Loucy (cell line): Measurements from ENCODE around the gene CD1D.
"Not testable (repeated sequence)": the region's sequence is repeated elsewhere in the genome, so short reads cannot be mapped to it uniquely, and the experiment has no call there.

Source experiments
- H2AFZ ChIP-seq: fragments of 200-600 bp; sonication (generic); 2 replicates; pipeline ENCODE4 v1.6.0; 2016; ENCODE audit warnings: antibody characterized with exemption, mild to moderate bottlenecking, low read length, moderate library complexity
- H3F3A ChIP-seq: fragments of 200-600 bp; 2 replicates; pipeline ENCODE4 v1.6.0; 2016; ENCODE audit warnings: antibody characterized with exemption, low read depth, mild to moderate bottlenecking
- H3K27me3 ChIP-seq: fragments of 200-600 bp; sonication (generic); 2 replicates; pipeline ENCODE4 v1.6.1; 2014; ENCODE audit warnings: low read length, mild to moderate bottlenecking; ENCODE audit not compliant: insufficient read depth, poor library complexity, severe bottlenecking
- H3K36me3 ChIP-seq: fragments of 200-600 bp; sonication (generic); 2 replicates; pipeline ENCODE4 v1.6.1; 2016; ENCODE audit warnings: low read length; ENCODE audit not compliant: insufficient read depth
- H3K4me1 ChIP-seq: fragments of 200-600 bp; sonication (generic); 2 replicates; pipeline ENCODE4 v1.5.1; 2014; ENCODE audit warnings: low read length, mild to moderate bottlenecking; ENCODE audit not compliant: insufficient read depth, poor library complexity, severe bottlenecking
- H3K4me2 ChIP-seq: fragments of 200-600 bp; sonication (generic); 2 replicates; pipeline ENCODE4 v1.6.0; 2014; ENCODE audit warnings: antibody characterized with exemption, low read length, low read depth, mild to moderate bottlenecking; ENCODE audit not compliant: poor library complexity, severe bottlenecking
- H3K4me3 ChIP-seq: fragments of 200-600 bp; sonication (generic); 2 replicates; pipeline ENCODE4 v1.5.1; 2014; ENCODE audit warnings: low read length, mild to moderate bottlenecking, mixed read lengths; ENCODE audit not compliant: poor library complexity, severe bottlenecking
- H3K79me2 ChIP-seq: fragments of 200-600 bp; sonication (generic); 2 replicates; pipeline ENCODE4 v1.6.1; 2014; ENCODE audit warnings: low read length; ENCODE audit not compliant: insufficient read depth
- H3K9ac ChIP-seq: fragments of 200-600 bp; sonication (generic); 2 replicates; pipeline ENCODE4 v1.6.0; 2014; ENCODE audit warnings: mild to moderate bottlenecking, low read depth, low read length, moderate library complexity; ENCODE audit not compliant: poor library complexity, severe bottlenecking
- H3K9me2 ChIP-seq: fragments of 200-600 bp; sonication (generic); replicated peaks from 2 replicates; pipeline ENCODE4 v1.6.1; 2016; ENCODE audit warnings: low read depth, low read length, mixed read lengths
- H3K9me3 ChIP-seq: fragments of 200-600 bp; sonication (generic); 2 replicates; pipeline ENCODE4 v1.6.1; 2014; ENCODE audit warnings: mild to moderate bottlenecking, antibody characterized with exemption, low read length, low read depth; ENCODE audit not compliant: insufficient read depth
- H4K20me1 ChIP-seq: fragments of 200-600 bp; sonication (generic); 2 replicates; pipeline ENCODE4 v1.6.0; 2014; ENCODE audit warnings: antibody characterized with exemption, low read length, mild to moderate bottlenecking; ENCODE audit not compliant: insufficient read depth, poor library complexity, severe bottlenecking
- CTCF ChIP-seq: fragments of 200-600 bp; sonication (generic); conservative IDR thresholded peaks from 2 replicates; pipeline ENCODE4 v1.5.1; 2014; ENCODE audit warnings: mild to moderate bottlenecking, antibody characterized with exemption, low read length
- EZH2phosphoT487 ChIP-seq: fragments of 200-600 bp; IDR thresholded peaks from 2 replicates; pipeline ENCODE4 v1.6.1; 2018; ENCODE audit warnings: antibody characterized with exemption, mild to moderate bottlenecking, moderate library complexity, borderline replicate concordance

The CD1D gene

GRCh38 chr1:158204458-158204827 lies 23.7 kb downstream of the CD1D start:
- Histone ChIP-seq H3K4me2 (peak overlapping the region; percentile 52), H3K4me3 (peak overlapping the region; percentile 47), H3K36me3 (no peaks in the 10 kb centered on the region), H3F3A (no peaks in the 10 kb centered on the region), H3K9me3 (no peaks in the 10 kb centered on the region), H3K79me2 (no peaks in the 10 kb centered on the region), H3K4me1 (peaks cover 8% of the 10 kb centered on the region), H3K27me3 (no peaks in the 10 kb centered on the region), H3K9ac (no peak overlapping the region), H4K20me1 (no peaks in the 10 kb centered on the region), H3K9me2 (no peaks in the 10 kb centered on the region), H2AFZ (peak overlapping the region; percentile 82)
- no peak for TF ChIP-seq CTCF
- TF ChIP-seq EZH2phosphoT487 = no peak

GRCh38 chr1:158208586-158209116 lies 28.0 kb downstream of the CD1D start:
- H3F3A ChIP-seq = no peaks in the 10 kb centered on the region

GRCh38 chr1:158212320-158212719 lies 31.6 kb downstream of the CD1D start:
- H2AFZ ChIP-seq = no peak overlapping the region
- no peak overlapping the region for H3K4me2 ChIP-seq
- no peaks in the 10 kb centered on the region for H3K4me1 ChIP-seq
- no peaks in the 10 kb centered on the region for H3K9me3 ChIP-seq
- TF ChIP-seq CTCF = no peak
- TF ChIP-seq EZH2phosphoT487 = no peak
- no peaks in the 10 kb centered on the region for H3K79me2 ChIP-seq
- no peaks in the 10 kb centered on the region for H3F3A ChIP-seq
- no peaks in the 10 kb centered on the region for H3K36me3 ChIP-seq
- no peak overlapping the region for H3K4me3 ChIP-seq
- H4K20me1 ChIP-seq = no peaks in the 10 kb centered on the region
- no peaks in the 10 kb centered on the region for H3K9me2 ChIP-seq
- no peak overlapping the region for H3K9ac ChIP-seq
- H3K27me3 ChIP-seq = no peaks in the 10 kb centered on the region

More at GRCh38 chr1:158208586-158209116, 28.0 kb downstream of the CD1D start:
- H3K4me1 ChIP-seq = peaks cover 8% of the 10 kb centered on the region
- H2AFZ ChIP-seq = no peak overlapping the region
- H4K20me1 ChIP-seq = no peaks in the 10 kb centered on the region
- H3K9ac ChIP-seq = no peak overlapping the region
- TF ChIP-seq EZH2phosphoT487 = no peak
- no peak for TF ChIP-seq CTCF
- no peak overlapping the region for H3K4me3 ChIP-seq
- no peaks in the 10 kb centered on the region for H3K79me2 ChIP-seq
- no peaks in the 10 kb centered on the region for H3K36me3 ChIP-seq
- no peaks in the 10 kb centered on the region for H3K27me3 ChIP-seq
- no peaks in the 10 kb centered on the region for H3K9me3 ChIP-seq
- no peak overlapping the region for H3K4me2 ChIP-seq
- H3K9me2 ChIP-seq = no peaks in the 10 kb centered on the region

- H3K4me3 ChIP-seq, H3K4me2 ChIP-seq, H3K36me3 ChIP-seq, H3K9ac ChIP-seq, H2AFZ ChIP-seq, H3K9me3 ChIP-seq, H4K20me1 ChIP-seq, H3K79me2 ChIP-seq, H3F3A ChIP-seq, H3K27me3 ChIP-seq, H3K4me1 ChIP-seq, H3K9me2 ChIP-seq: not testable (repeated sequence)
These were observed 42.8 kb downstream of the CD1D start for GRCh38 chr1:158223445-158223844.
